Tibial nerve (tissue), 4 donors: ENCODE measurements around the gene DLGAP3.

Experiments used
- CTCF ChIP-seq, 5 experiments: fragments of 200-600 bp in 3 of 5; fragments of 450-650 bp in 2 of 5; sonication (generic) in 3 of 5; IDR thresholded peaks; one replicate each; pipeline ENCODE4 v1.5.1; 2016 to 2019; ENCODE audit warnings: antibody characterized with exemption in 5 of 5, mild to moderate bottlenecking in 3 of 5, moderate library complexity in 2 of 5
- EP300 ChIP-seq, 2 donors: sonication (generic); formaldehyde crosslinking; IDR thresholded peaks; one replicate each; pipeline ENCODE4 v1.6.1; 2017; ENCODE audit warnings: antibody characterized with exemption in 2 of 2, mild to moderate bottlenecking in 1 of 2
- POLR2A ChIP-seq, 2 donors: fragments of 450-650 bp; IDR thresholded peaks; one replicate each; pipeline ENCODE4 v1.6.1; 2017; ENCODE audit warnings: antibody characterized with exemption in 2 of 2, mild to moderate bottlenecking in 2 of 2, moderate library complexity in 2 of 2

GRCh38 chr1:34976384-34977209 lies 47.1 kb upstream of the DLGAP3 start:
- TF ChIP-seq CTCF (IDR thresholded peaks at IDR 0.05) (no peak), POLR2A (IDR thresholded peaks at IDR 0.05) (no peak), EP300 (IDR thresholded peaks at IDR 0.05) (no peak)
